SK-N-MC (cell line): ENCODE measurements around the gene IL12RB2.

Source experiments
- EZH2 ChIP-seq: fragments of 200-600 bp; sonication (generic); IDR thresholded peaks from one replicate; pipeline ENCODE4 v1.6.1; 2017; ENCODE audit warnings: antibody characterized with exemption
- FOXP2 ChIP-seq: optimal IDR thresholded peaks from 2 replicates; pipeline ENCODE3; 2011; ENCODE audit warnings: mild to moderate bottlenecking, moderate library complexity; ENCODE audit not compliant: insufficient read depth; ENCODE audit errors: extremely low read length, control extremely low read depth
- POLR2AphosphoS5 ChIP-seq: IDR thresholded peaks from 2 replicates; pipeline ENCODE4 v1.6.1; 2012; ENCODE audit warnings: mild to moderate bottlenecking, low read depth, low read length, borderline replicate concordance

- no peak for TF ChIP-seq POLR2AphosphoS5
- TF ChIP-seq EZH2 = no peak
- no peak for TF ChIP-seq FOXP2
These were observed 7.1 kb upstream of the IL12RB2 start for GRCh38 chr1:67300561-67300960.
